COLO829 (cell line): ENCODE data around the gene SRPX.
A peak's percentile ranks its signal among the peaks of the same experiment; 100 is the strongest.

ENCODE experiments used
- DNase-seq: peaks from one replicate; pipeline ENCODE4 v3.0.0; 2012; ENCODE audit warnings: low spot score

SRPX gene

GRCh38 chrX:38220415-38221390 lies at the start of gene SRPX:
Gene SRPX (minus strand): TSS chrX:38220871. CDS start chrX:38220792, 79 bp downstream.
- DNase-seq = no peak

GRCh38 chrX:38268011-38268410 lies 47.3 kb upstream of the SRPX start:
- DNase-seq = no peak

GRCh38 chrX:38262715-38263620 lies 42.3 kb upstream of the SRPX start:
- DNase-seq = no peak

- DNase-seq = peak; percentile 46
Measured at GRCh38 chrX:38260231-38260630, 39.6 kb upstream of the SRPX start.

- DNase-seq = no peak
Measured at GRCh38 chrX:38256019-38256418, 35.3 kb upstream of the SRPX start.

- no peak for DNase-seq
Measured at GRCh38 chrX:38249965-38250364, 29.3 kb upstream of the SRPX start.

GRCh38 chrX:38247051-38247450 lies 26.4 kb upstream of the SRPX start:
- no peak for DNase-seq

GRCh38 chrX:38240541-38240940 lies 19.9 kb upstream of the SRPX start:
- DNase-seq = no peak

- no peak for DNase-seq
Measured at GRCh38 chrX:38236901-38237615, 16.4 kb upstream of the SRPX start.

- DNase-seq = peak; percentile 90
Measured at GRCh38 chrX:38233891-38234667, 13.4 kb upstream of the SRPX start.

- no peak for DNase-seq
Measured at GRCh38 chrX:38232079-38232686, 11.5 kb upstream of the SRPX start.

GRCh38 chrX:38225093-38225492 lies 4.4 kb upstream of the SRPX start:
- no peak for DNase-seq

GRCh38 chrX:38224160-38224559 lies 3.5 kb upstream of the SRPX start:
- no peak for DNase-seq

GRCh38 chrX:38221391-38221929 lies 789 bp upstream of the SRPX start:
- DNase-seq = no peak

GRCh38 chrX:38220024-38220414 lies 652 bp downstream of the SRPX start:
- DNase-seq = peak; percentile 52

- DNase-seq = no peak
Measured at GRCh38 chrX:38216642-38217041, 4.0 kb downstream of the SRPX start.

GRCh38 chrX:38214551-38215531 lies 5.8 kb downstream of the SRPX start:
- peak; percentile 51 for DNase-seq

GRCh38 chrX:38214044-38214443 lies 6.6 kb downstream of the SRPX start:
- no peak for DNase-seq

- DNase-seq = no peak
Measured at GRCh38 chrX:38211891-38212635, 8.6 kb downstream of the SRPX start.
